HG03025 (cell line): ENCODE results near the gene ADARB1.

Source experiments
- ATAC-seq: cut with Tn5 transposase; IDR thresholded peaks from one replicate; pipeline ENCODE4 v1.9.1; 2021; ENCODE audit warnings: mild to moderate bottlenecking, moderate library complexity; ENCODE audit not compliant: unreplicated experiment, low FRiP score

ADARB1 gene

GRCh38 chr21:45162809-45163208 lies 88.4 kb downstream of the ADARB1 start:
- ATAC-seq: no peak

- no peak for ATAC-seq
Observed at GRCh38 chr21:45163413-45164123, 89.2 kb downstream of the ADARB1 start.

- no peak for ATAC-seq
Observed at GRCh38 chr21:45164124-45164511, 89.7 kb downstream of the ADARB1 start.

- ATAC-seq: no peak
Observed at GRCh38 chr21:45164838-45165237, 90.5 kb downstream of the ADARB1 start.

GRCh38 chr21:45166931-45167330 lies 92.6 kb downstream of the ADARB1 start:
- ATAC-seq: no peak

GRCh38 chr21:45167796-45168222 lies 93.4 kb downstream of the ADARB1 start:
- ATAC-seq: no peak

GRCh38 chr21:45168522-45168921 lies 94.1 kb downstream of the ADARB1 start:
- ATAC-seq: no peak

- ATAC-seq: no peak
Observed at GRCh38 chr21:45169001-45169400, 94.6 kb downstream of the ADARB1 start.

- ATAC-seq: no peak
Observed at GRCh38 chr21:45169682-45170081, 95.3 kb downstream of the ADARB1 start.

- ATAC-seq: no peak
Observed at GRCh38 chr21:45170987-45171386, 96.6 kb downstream of the ADARB1 start.

- no peak for ATAC-seq
Observed at GRCh38 chr21:45172420-45172819, 98.0 kb downstream of the ADARB1 start.

- no peak for ATAC-seq
Observed at GRCh38 chr21:45175326-45176095, 101.1 kb downstream of the ADARB1 start.

GRCh38 chr21:45176141-45176540 lies 101.8 kb downstream of the ADARB1 start:
- no peak for ATAC-seq

- ATAC-seq: no peak
Observed at GRCh38 chr21:45177039-45177438, 102.7 kb downstream of the ADARB1 start.

- no peak for ATAC-seq
Observed at GRCh38 chr21:45178070-45178608, 103.8 kb downstream of the ADARB1 start.

GRCh38 chr21:45178971-45179370 lies 104.6 kb downstream of the ADARB1 start:
- no peak for ATAC-seq

- ATAC-seq: no peak
Observed at GRCh38 chr21:45179568-45180245, 105.3 kb downstream of the ADARB1 start.

GRCh38 chr21:45180246-45180599 lies 105.8 kb downstream of the ADARB1 start:
- ATAC-seq: no peak

- no peak for ATAC-seq
Observed at GRCh38 chr21:45182958-45183357, 108.6 kb downstream of the ADARB1 start.

- ATAC-seq: no peak
Observed at GRCh38 chr21:45183852-45184251, 109.5 kb downstream of the ADARB1 start.

GRCh38 chr21:45184869-45185268 lies 110.5 kb downstream of the ADARB1 start:
- no peak for ATAC-seq
